Epithelial cell of proximal tubule (primary cell): ENCODE data around the gene CLEC4E. TPM values are rescaled to one million over a fixed set of nuclear protein-coding genes. Genes with fewer than 3 reads are reported as not detected.
"Not testable (repeated sequence)": the region's sequence is repeated elsewhere in the genome, so short reads cannot be mapped to it uniquely, and the experiment has no call there.

Source experiments
- DNase-seq: peaks from one replicate; pipeline ENCODE4 v3.0.0-alpha.2; 2011; ENCODE audit warnings: low read depth
- H3K4me3 ChIP-seq: 2 replicates; pipeline ENCODE4 v1.5.1; 2011; ENCODE audit warnings: low read depth, mild to moderate bottlenecking, low read length
- total RNA-seq: library from RNA; depleted of rRNA; stranded (reverse); fragments of >200 nt; gene quantifications from 2 replicates; pipeline ENCODE4 v1.2.3, GENCODE V29; 2015
- TF ChIP-seq, protein P1 (sequence below): conservative IDR thresholded peaks from 2 replicates; pipeline ENCODE4 v1.5.1; 2012; ENCODE audit warnings: low read depth, mild to moderate bottlenecking, low read length

CLEC4E gene, protein sequence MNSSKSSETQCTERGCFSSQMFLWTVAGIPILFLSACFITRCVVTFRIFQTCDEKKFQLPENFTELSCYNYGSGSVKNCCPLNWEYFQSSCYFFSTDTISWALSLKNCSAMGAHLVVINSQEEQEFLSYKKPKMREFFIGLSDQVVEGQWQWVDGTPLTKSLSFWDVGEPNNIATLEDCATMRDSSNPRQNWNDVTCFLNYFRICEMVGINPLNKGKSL
- total RNA-seq, result 6.7 and 11.3 TPM in 2 replicates

DNA sequence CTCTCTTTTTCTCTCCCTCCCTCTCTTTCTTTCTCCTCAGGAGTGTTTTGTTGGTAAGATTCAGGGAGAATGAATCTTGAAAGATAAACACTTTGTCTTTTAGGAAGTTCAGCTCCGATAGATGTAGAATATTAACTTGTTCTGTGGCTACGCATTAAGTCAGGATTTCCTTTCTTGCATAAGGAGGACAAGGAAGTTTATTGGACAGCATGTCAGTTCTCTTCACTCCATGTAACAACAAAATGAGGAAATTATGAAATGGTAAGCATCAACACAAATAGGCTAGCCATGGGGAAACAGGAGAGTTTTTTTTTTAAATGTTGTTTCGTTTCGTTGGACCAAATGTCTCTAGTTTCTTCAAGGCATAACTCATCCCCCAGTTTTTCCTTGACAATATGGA is at the start of gene CLEC4E:
Gene CLEC4E, minus strand, starts transcription at position 75 of the 400 bp plus-strand sequence. CDS start 108 bp downstream, outside the sequence.
- DNase-seq, result not testable (repeated sequence)
- peak within 1 kb of the TSS; percentile 14 for H3K4me3 ChIP-seq

DNA sequence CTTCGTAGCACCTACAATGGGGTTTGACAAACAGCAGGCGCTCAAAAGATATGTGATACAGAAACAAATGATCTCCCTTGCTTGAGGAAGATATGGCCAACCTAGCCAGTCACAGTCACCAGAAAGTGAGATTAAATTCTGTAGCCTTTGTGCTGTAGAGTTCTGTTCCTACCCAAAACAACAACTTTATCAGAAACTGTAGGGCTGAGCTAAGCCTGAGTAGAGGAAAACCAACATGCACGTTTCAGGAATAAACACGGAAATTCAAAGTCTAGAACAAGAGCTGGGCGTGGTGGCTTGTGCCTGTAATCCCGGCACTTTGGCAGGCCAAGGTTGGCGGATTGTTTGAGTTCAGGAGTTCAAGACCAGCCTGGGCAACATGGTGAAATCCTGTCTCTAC is 49.0 kb upstream of the CLEC4E start:
- DNase-seq, result no peak
- H3K4me3 ChIP-seq, result no peak overlapping the region
- TF ChIP-seq, protein P1, sequence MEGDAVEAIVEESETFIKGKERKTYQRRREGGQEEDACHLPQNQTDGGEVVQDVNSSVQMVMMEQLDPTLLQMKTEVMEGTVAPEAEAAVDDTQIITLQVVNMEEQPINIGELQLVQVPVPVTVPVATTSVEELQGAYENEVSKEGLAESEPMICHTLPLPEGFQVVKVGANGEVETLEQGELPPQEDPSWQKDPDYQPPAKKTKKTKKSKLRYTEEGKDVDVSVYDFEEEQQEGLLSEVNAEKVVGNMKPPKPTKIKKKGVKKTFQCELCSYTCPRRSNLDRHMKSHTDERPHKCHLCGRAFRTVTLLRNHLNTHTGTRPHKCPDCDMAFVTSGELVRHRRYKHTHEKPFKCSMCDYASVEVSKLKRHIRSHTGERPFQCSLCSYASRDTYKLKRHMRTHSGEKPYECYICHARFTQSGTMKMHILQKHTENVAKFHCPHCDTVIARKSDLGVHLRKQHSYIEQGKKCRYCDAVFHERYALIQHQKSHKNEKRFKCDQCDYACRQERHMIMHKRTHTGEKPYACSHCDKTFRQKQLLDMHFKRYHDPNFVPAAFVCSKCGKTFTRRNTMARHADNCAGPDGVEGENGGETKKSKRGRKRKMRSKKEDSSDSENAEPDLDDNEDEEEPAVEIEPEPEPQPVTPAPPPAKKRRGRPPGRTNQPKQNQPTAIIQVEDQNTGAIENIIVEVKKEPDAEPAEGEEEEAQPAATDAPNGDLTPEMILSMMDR, result no peak

DNA sequence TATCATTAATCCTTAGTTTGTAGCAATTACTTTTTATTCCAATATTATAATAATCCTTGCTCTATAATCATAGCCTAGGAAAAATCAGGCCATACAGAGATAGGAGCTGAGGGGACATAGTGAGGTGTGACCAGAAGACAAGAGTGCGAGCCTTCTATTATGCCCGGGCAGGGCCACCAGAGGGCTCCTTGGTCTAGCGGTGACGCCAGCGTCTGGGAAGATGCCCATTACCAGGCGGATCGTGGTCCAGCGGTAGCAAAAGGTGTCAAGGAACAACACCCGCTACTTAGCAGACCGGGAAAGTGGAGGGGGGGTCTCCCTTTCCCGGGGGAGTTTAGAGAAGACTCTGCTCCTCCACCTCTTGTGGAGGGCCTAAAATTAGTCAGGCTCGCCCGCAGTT is 43.8 kb upstream of the CLEC4E start:
- not testable (repeated sequence) for DNase-seq, H3K4me3 ChIP-seq

DNA sequence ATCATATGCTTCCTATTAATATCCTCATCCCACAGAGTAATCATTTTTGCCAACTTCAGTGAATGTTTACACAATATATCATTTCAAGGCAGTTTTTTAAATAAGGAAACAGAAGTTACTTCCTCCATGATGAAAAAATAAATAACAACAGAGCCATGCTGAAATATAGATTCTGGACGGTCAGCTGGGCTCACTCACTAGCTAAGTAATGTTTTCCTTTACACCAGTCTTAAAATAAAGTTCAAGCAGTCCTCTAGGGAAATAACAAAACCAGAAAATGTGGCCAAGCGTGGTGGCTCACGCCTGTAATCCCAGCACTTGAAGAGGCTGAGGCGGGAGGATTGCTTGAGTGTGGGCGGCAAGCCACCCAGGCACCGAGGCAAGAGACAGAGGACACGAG is 43.3 kb upstream of the CLEC4E start:
- no peak for DNase-seq
- TF ChIP-seq, protein P1, result no peak
- no peak overlapping the region for H3K4me3 ChIP-seq

DNA sequence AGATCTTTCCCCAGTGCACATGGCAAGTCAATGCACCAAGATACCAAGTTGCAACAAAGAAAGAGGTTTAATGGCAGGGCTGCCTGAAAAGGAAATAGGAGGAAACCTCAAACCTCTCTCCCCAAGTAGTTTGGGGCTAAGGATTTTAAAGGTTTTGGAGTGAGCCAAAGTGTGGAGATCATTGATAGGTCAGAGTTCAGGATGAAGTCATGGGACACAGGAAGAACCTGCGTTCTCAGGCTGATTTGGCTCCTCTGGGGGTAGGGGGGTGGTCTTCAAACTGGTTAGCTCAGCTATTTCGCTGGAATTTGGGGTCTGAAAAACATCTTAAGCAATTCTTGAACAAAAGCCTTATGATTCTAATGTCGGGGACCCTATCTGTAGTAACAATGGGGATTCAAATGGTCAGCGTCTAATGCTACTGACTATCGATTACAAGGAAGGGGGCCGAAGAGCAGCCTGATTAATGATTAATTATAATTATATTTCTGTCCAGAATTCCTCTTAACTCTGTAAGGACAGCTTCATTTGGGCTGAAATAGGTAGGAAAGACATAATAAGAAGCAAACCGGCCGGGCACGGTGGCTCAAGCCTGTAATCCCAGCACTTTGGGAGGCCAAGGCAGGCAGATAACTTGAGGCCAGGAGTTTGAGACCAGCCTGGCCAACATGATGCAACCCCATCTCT is 40.5 kb upstream of the CLEC4E start:
- no peak overlapping the region for H3K4me3 ChIP-seq
- TF ChIP-seq, protein P1, result no peak
- DNase-seq, result no peak

DNA sequence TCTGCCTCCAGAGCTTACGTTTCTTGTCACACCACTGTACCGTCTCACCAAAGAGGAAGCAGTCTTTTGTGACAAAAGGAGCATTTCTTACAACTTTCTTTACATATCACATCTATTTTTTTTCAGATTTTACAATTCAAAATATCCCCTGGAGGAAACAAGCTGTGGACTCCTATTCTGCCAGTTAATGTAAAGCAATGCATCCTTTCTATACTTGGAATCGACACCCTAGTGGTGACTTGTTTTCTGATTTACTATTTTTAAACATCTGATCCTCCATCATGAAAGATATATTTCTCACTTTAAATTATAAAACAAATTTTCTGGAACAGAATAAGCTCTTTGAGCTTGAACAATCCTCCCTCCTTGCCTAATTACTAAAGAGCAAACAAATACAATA is 37.2 kb upstream of the CLEC4E start:
- TF ChIP-seq, protein P1, result no peak
- no peak overlapping the region for H3K4me3 ChIP-seq
- no peak for DNase-seq

DNA sequence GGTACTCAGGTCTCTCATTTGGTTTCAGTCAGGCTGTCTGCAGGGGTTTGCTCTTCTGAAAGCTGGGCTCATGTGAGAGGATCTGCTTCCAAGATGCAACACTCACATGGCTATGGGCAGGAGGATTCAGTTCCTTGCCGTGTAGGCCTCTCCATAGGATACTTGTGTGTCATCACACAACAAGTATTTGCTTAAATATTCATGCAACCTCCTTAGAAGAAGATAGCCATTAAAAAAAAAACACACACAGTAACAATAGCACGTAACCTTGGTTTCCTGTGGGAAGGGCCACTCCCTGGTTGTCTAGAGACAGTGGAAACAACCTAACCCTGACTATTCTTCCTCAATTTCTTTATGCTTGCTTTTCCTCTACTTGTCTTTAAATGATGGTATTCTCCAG is 31.8 kb upstream of the CLEC4E start:
- DNase-seq, result no peak

More for the DNA sequence above, 31.8 kb upstream of the CLEC4E start:
- TF ChIP-seq, protein P1, result no peak
- H3K4me3 ChIP-seq, result no peak overlapping the region
